Testis (tissue), 2 donors: ENCODE measurements around the gene PPP1R9A.

ENCODE experiments used
- POLR2A ChIP-seq: fragments of 450-650 bp; IDR thresholded peaks from one replicate; pipeline ENCODE4 v1.6.1; 2017; ENCODE audit warnings: antibody characterized with exemption, mild to moderate bottlenecking, moderate library complexity
- TF ChIP-seq, protein P1 (sequence below), 3 experiments: fragments of 450-650 bp in 2 of 3; fragments of 200-600 bp in 1 of 3; sonication (generic) in 1 of 3; IDR thresholded peaks; one replicate each; pipeline ENCODE4 v1.5.1; 2016 to 2019; ENCODE audit warnings: antibody characterized with exemption in 3 of 3, mild to moderate bottlenecking in 2 of 3, moderate library complexity in 1 of 3

DNA sequence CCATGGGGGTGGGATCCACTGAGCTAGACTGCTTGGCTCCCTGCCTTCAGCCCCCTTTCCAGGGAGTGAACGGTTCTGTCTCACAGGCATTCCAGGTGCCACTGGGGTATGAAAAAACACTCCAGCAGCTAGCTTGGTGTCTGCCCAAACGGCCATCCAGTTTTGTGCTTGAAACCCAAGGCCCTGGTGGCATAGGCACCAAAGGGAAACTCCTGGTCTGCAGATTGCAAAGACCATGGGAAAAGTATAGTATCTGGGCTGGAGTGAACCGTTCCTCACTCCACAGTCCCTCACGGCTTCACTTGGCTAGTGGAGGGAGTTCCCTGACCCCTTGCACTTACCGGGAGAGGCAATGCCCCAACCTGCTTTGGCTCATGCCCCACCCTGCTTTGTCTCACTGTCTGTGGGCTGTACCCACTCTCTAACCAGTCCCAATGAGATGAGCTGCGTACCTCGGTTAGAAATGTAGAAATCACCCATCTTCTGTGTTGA, 62.7 kb downstream of the PPP1R9A start:
- TF ChIP-seq, protein P1, sequence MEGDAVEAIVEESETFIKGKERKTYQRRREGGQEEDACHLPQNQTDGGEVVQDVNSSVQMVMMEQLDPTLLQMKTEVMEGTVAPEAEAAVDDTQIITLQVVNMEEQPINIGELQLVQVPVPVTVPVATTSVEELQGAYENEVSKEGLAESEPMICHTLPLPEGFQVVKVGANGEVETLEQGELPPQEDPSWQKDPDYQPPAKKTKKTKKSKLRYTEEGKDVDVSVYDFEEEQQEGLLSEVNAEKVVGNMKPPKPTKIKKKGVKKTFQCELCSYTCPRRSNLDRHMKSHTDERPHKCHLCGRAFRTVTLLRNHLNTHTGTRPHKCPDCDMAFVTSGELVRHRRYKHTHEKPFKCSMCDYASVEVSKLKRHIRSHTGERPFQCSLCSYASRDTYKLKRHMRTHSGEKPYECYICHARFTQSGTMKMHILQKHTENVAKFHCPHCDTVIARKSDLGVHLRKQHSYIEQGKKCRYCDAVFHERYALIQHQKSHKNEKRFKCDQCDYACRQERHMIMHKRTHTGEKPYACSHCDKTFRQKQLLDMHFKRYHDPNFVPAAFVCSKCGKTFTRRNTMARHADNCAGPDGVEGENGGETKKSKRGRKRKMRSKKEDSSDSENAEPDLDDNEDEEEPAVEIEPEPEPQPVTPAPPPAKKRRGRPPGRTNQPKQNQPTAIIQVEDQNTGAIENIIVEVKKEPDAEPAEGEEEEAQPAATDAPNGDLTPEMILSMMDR (IDR thresholded peaks at IDR 0.05) = no peak
- TF ChIP-seq POLR2A = no peak
